ENCODE results near the gene IL31RA.

GRCh38 chr5:55820488-55820887, 30.7 kb upstream of the IL31RA start:
- TF ChIP-seq POLR2A (IDR thresholded peaks at IDR 0.05) (no peak), CTCF (IDR thresholded peaks at IDR 0.05) (no peak)

Data from lower leg skin (tissue), 3 donors.